Measurements from ENCODE around the gene GPX6.
"Not testable (repeated sequence)": the region's sequence is repeated elsewhere in the genome, so short reads cannot be mapped to it uniquely, and the experiment has no call there.

Gene GPX6

GRCh38 chr6:28523241-28523622 is 7.6 kb upstream of the GPX6 start:
- no peak for DNase-seq (ENCODE audit: low read depth)

DNA sequence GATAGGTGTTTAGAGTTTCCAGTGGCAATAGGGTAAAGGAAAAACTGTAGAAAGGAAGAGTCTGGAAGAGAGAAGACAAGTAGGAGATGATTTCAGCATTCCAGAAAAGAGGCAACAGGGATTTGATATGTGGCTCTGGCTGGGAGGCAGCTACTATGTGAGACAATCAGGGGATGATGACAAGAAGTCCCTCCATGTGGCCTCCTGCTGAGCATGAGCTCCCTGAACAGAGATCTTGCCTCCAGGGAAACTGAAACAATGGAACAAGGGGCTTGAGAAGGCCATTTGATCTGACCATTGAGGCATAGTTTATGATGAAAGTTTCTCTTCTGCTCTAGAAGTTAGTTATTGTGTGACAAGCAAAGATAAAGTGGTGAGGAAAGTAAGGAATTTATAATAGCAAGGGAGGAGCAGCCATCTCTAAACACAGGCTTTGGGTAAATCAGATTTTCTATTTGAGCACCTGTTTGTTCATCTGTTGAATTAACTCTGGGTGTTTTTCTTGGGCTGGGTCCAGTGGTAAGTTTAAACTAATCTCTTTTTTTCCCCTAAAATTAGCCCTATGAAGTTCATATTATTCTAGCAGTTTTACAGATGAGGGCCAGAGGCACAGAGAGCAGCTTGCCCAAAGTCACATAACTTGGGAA is 7.1 kb upstream of the GPX6 start:
- DNase-seq (ENCODE audit: low read depth), result no peak

GRCh38 chr6:28517964-28518363 is 2.4 kb upstream of the GPX6 start:
- no peak for DNase-seq (ENCODE audit: low read depth)

DNA sequence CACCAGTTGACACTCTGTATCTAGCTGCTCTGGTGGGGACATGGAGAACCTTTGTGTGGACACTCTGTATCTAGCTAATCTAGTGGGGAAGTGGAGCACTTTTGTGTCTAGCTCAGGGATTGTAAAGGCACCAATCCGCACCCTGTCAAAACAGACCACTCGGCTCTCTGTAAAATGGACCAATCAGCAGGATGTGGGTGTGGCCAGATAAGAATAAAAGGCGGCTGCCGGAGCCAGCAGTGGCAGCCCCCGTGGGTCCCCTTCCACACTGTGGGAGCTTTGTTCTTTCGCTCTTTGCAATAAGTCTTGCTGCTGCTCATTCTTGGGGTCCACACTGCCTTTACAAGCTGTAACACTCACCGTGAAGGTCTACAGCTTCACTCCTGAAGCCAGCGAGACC is 3.2 kb downstream of the GPX6 start:
- DNase-seq (ENCODE audit: low read depth), result not testable (repeated sequence)

DNA sequence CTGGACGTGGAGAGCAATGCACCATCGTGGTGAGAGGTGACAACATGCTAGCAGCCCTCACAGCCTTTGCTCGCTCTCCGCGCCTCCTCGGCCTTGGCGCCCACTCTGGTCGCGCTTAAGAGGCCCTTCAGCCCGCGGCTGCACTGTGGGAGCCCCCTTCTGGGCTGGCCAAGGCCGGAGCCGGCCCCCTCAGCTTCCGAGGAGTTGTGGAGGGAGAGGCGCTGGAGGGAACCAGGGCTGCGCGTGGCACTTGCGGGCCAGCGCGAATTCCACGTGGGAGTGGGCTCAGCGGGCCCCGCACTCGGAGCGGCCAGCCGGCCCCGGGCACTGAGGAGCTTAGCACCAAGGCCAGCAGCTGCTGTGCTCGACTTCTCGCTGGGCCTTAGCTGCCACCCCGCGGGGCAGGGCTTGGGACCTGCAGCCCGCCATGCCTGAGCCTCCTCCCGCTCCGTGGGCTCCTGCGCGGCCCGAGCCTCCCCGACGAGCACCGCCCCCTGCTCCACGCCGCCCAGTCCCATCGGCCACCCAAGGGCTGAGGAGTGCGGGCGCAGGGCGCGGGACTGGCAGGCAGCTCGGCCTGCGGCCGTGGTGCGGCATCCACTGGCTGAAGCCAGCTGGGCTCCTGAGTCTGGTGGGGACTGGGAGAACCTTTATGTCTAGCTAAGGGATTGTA is 3.8 kb downstream of the GPX6 start:
- no peak for DNase-seq (ENCODE audit: low read depth)

GRCh38 chr6:28506807-28507475 is 8.7 kb downstream of the GPX6 start:
- DNase-seq (ENCODE audit: low read depth), result no peak

GRCh38 chr6:28505733-28506132 is 9.9 kb downstream of the GPX6 start:
- DNase-seq (ENCODE audit: low read depth), result no peak

GRCh38 chr6:28502709-28503305 is 12.8 kb downstream of the GPX6 start:
- DNase-seq (ENCODE audit: low read depth), result not testable (repeated sequence)

DNA sequence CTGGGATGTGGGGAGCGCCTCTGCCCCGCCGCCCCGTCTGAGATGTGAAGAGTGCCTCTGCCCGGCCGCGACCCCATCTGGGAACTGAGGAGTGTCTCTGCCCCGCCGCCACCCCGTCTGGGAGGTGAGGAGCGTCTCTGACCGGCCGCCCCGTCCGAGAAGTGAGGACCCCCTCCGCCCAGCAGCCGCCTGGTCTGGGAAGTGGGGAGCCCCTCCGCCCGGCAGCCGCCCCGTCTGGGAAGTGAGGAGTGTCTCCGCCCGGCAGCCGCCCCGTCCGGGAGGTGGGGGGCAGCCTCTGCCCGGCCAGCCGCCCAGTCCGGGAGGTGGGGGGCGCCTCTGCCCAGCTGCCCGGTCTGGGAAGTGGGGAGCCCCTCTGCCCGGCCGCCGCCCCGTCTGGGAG is 13.5 kb downstream of the GPX6 start:
- DNase-seq (ENCODE audit: low read depth), result not testable (repeated sequence)

DNA sequence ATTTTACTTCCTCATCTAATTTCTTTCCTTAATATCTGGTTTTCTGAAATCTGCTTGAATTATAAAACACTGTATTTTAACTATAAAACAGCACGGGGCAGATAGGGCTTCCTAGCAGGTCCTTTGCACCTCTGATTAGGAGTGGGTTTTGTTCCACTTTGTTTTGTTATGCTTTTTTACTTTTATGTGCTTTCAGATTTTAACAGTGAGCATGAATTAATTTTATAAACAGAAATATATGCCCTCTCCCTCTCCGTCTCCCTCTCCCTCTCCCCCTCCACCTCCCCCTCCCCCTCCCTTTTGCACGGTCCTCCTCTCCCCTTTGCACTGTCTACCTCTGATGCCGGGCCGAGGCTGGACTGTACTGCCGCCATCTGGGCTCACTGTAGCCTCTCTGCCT is 14.3 kb downstream of the GPX6 start:
- no peak for DNase-seq (ENCODE audit: low read depth)

DNA sequence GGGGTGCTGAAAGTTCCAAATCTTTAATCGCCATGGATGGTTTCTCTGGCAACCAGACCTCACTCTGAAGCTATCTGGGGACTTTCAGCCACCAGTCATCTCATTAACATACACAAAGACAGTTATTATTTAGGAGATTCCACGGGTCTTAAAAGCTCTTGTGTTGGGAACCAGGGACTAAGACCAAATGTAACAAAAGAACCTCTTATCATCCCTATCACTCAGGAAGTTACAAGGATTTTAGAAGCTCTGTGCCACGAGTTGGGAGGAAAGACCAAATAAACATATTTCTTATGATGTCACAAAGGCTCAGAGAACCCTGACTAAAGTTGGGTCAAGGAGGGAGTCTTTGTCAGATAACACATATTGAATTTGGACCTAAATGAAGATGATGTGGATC is 17.7 kb downstream of the GPX6 start:
- DNase-seq (ENCODE audit: low read depth), result no peak

GRCh38 chr6:28497306-28497705 is 18.3 kb downstream of the GPX6 start:
- no peak for DNase-seq (ENCODE audit: low read depth)

- no peak for DNase-seq (ENCODE audit: low read depth)
These were observed 19.4 kb downstream of the GPX6 start for GRCh38 chr6:28496099-28496779.

DNA sequence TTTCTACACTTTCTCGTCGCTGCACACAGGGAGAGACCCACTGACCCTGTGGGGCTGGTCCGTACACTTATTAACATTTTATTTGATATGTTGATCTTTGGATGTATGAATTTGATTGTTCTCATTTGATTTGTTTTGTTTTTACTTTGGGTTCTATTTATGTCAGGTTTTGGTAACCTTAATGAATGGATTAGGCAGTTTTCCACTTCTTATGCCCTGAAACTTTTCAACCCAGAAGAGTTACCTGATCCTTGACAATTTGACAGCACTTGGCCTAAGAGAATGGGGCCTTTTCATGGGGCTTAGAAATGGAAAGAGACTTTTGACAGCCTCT is 23.6 kb downstream of the GPX6 start:
- DNase-seq (ENCODE audit: low read depth), result no peak

GRCh38 chr6:28490205-28490890 is 25.2 kb downstream of the GPX6 start:
- DNase-seq (ENCODE audit: low read depth), result no peak

DNA sequence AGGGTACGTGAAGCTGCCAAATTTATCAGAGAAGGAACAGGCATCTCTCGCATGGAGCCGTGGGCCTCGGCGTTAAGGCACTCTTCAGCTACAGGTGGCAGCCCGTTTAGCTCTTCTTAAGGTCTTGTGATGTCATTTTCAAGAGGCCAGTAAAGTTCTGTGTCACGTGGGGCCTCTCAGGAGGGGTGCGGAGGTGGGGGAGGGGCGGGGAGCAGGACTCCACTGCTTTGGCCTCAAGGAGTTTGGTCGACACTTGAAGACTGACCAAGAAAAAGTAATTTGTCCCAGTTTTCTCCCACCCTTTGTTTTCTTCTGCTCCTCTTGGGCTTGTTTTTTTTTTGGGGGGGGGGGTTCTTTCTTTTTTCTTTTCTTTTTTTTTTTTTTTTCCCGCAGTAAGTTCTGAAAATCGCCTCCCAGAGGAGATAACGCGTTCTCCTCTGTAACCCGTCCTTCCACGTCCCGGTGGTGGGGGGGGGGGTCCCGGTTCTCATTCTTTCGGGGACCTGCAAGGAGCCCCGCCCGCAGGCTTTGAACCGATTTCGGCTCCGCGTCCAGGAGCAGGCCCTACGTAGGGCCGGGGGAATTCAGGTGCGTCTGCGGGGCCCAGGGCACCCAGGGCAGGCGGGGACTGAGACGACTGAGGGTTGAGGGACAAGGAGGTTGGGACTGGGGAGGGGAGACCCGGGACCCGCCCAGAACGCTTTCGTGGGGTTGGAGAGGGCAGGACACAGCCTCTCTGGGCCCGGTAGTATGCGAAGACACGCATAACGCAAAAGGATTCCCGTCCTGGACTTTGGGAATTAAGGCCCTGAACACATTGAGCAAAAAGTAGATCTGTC is 26.0 kb downstream of the GPX6 start:
- no peak for DNase-seq (ENCODE audit: low read depth)

GRCh38 chr6:28488916-28489365 is 26.7 kb downstream of the GPX6 start:
- DNase-seq (ENCODE audit: low read depth), result no peak

- no peak for DNase-seq (ENCODE audit: low read depth)
These were observed 28.4 kb downstream of the GPX6 start for GRCh38 chr6:28486988-28487742.

DNA sequence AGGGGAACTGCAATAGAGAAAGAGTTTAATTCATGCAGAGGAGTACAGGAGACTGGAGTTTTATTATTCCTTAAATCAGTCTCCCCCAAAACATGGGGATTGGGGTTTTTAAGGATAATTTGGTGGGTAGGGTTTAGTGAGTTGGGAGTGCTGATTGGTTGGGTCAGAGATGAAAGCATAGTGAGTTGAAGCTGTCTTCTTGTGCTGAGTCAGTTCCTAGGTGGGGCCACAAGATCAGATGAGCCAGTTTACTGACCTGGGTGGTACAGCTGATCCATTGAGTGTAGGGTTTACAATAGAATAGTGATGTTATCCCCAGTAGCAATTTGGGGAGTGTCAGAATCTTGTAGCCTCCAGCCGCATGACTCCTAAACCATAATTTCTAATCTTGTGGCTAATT is 29.1 kb downstream of the GPX6 start:
- no peak for DNase-seq (ENCODE audit: low read depth)

DNA sequence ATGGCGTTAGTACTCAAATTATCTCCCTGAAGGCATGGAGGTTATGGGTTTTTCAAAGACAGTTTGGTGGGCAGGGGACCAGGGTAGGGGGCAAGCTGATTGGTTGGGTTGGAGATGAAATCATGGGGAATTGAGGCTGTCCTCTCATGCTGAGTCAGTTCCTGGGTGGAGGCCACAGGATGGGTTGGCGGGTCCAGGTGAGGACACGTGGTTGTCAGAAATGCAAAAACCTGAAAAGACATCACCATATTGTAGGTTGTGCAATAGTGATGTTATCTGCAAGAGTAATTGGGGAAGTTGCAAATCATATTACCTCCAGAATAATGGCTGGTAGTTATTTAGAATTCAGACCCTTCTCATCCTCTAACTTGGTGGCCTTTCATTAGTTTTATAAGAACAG is 30.1 kb downstream of the GPX6 start:
- DNase-seq (ENCODE audit: low read depth), result no peak
